OCI-LY3 (cell line): ENCODE data around the gene MED31.
A peak's percentile ranks its signal among the peaks of the same experiment; 100 is the strongest.
"Not testable (repeated sequence)": the region's sequence is repeated elsewhere in the genome, so short reads cannot be mapped to it uniquely, and the experiment has no call there.

Experiments
- H2AFZ ChIP-seq: fragments of 200-600, 300-600 bp; shearing (Covaris generic); 2 replicates; pipeline ENCODE4 v1.6.0; 2014; ENCODE audit warnings: antibody characterized with exemption, low read depth, low read length
- H3K27ac ChIP-seq: fragments of 200-600, 300-600 bp; sonication (generic); 2 replicates; pipeline ENCODE4 v1.5.1; 2014; ENCODE audit warnings: mild to moderate bottlenecking, low read length, moderate library complexity, mixed read lengths
- H3K27me3 ChIP-seq: fragments of 200-600, 300-600 bp; sonication (generic); 2 replicates; pipeline ENCODE4 v1.6.1; 2014; ENCODE audit warnings: low read depth, low read length, mixed read lengths
- H3K36me3 ChIP-seq: fragments of 200-600, 300-600 bp; sonication (generic); replicated peaks from 2 replicates; pipeline ENCODE3; 2014; ENCODE audit warnings: low read depth, low read length, mixed read lengths
- H3K4me1 ChIP-seq: fragments of 300-600, 200-600 bp; sonication (generic); 2 replicates; pipeline ENCODE4 v1.6.1; 2014; ENCODE audit warnings: low read length, mixed read lengths
- H3K4me2 ChIP-seq: fragments of 200-600, 300-600 bp; sonication (generic); 2 replicates; pipeline ENCODE4 v1.6.1; 2014; ENCODE audit warnings: low read length, mixed read lengths
- H3K4me3 ChIP-seq: fragments of 300-600, 200-600 bp; sonication (generic); 2 replicates; pipeline ENCODE4 v1.5.1; 2014; ENCODE audit warnings: antibody characterized with exemption, mild to moderate bottlenecking, low read length, moderate library complexity
- H3K79me2 ChIP-seq: fragments of 300-600, 200-600 bp; shearing (Covaris generic); 2 replicates; pipeline ENCODE4 v1.6.1; 2014; ENCODE audit warnings: mild to moderate bottlenecking, low read length, mixed read lengths
- H3K9ac ChIP-seq: fragments of 300-600, 200-600 bp; shearing (Covaris generic); 2 replicates; pipeline ENCODE4 v1.6.0; 2014; ENCODE audit warnings: mild to moderate bottlenecking, low read length, moderate library complexity
- H3K9me3 ChIP-seq: fragments of 200-600, 300-600 bp; shearing (Covaris generic); 2 replicates; pipeline ENCODE4 v1.6.1; 2014; ENCODE audit warnings: low read length, mixed read lengths; ENCODE audit not compliant: insufficient read depth
- H4K20me1 ChIP-seq: fragments of 200-600, 300-600 bp; sonication (generic); 2 replicates; pipeline ENCODE4 v1.6.1; 2016; ENCODE audit warnings: low read length, mixed read lengths; ENCODE audit not compliant: insufficient read depth
- CTCF ChIP-seq: fragments of 200-600, 300-600 bp; sonication (generic); IDR thresholded peaks from 2 replicates; pipeline ENCODE4 v1.5.1; 2014; ENCODE audit warnings: antibody characterized with exemption, low read length, low read depth
- EZH2phosphoT487 ChIP-seq: fragments of 200-600 bp; shearing (Covaris generic); IDR thresholded peaks from 2 replicates; pipeline ENCODE4 v1.6.1; 2018; ENCODE audit warnings: antibody characterized with exemption, mixed run types, low read depth

MED31 gene

DNA sequence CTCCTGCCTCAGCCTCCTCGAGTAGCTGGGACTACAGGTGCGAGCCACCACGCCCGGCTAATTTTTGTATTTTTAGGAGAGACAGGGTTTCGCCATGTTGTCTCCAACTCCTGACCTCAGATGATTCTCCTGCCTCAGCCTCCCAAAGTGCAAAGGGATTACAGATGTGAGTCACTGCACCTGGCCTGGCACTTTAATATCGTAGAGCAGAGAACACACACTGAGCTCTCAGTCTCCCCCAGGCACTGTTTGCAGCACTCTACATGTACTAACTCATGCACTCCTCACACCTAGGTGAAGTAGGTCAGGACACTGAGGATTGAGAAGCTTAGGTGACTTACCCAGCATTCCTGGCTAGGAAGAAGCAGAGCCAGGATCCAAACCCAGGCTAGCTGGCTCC lies 15.2 kb upstream of the MED31 start:
- H3K27me3 ChIP-seq, result no peaks in the 10 kb centered on the region
- no peak overlapping the region for H3K27ac ChIP-seq
- no peak for TF ChIP-seq EZH2phosphoT487
- H3K36me3 ChIP-seq, result no peaks in the 10 kb centered on the region
- no peak overlapping the region for H3K9ac ChIP-seq
- H3K4me1 ChIP-seq, result peaks cover 2% of the 10 kb centered on the region
- no peaks in the 10 kb centered on the region for H3K9me3 ChIP-seq
- H3K4me3 ChIP-seq, result no peak overlapping the region
- H3K4me2 ChIP-seq, result no peak overlapping the region
- H3K79me2 ChIP-seq, result no peaks in the 10 kb centered on the region
- no peaks in the 10 kb centered on the region for H4K20me1 ChIP-seq
- H2AFZ ChIP-seq, result no peak overlapping the region

- Histone ChIP-seq H4K20me1 (no peaks in the 10 kb centered on the region), H3K27ac (no peak overlapping the region), H3K4me1 (peaks cover 7% of the 10 kb centered on the region), H3K4me3 (no peak overlapping the region), H2AFZ (no peak overlapping the region), H3K79me2 (no peaks in the 10 kb centered on the region), H3K27me3 (no peaks in the 10 kb centered on the region), H3K36me3 (no peaks in the 10 kb centered on the region), H3K9ac (no peak overlapping the region), H3K9me3 (no peaks in the 10 kb centered on the region), H3K4me2 (peak overlapping the region; percentile 12; the same call in 1 of the 2 replicates)
- TF ChIP-seq EZH2phosphoT487 (no peak), CTCF (peak; percentile 70)
Measured at GRCh38 chr17:6666077-6666521, 14.7 kb upstream of the MED31 start.

DNA sequence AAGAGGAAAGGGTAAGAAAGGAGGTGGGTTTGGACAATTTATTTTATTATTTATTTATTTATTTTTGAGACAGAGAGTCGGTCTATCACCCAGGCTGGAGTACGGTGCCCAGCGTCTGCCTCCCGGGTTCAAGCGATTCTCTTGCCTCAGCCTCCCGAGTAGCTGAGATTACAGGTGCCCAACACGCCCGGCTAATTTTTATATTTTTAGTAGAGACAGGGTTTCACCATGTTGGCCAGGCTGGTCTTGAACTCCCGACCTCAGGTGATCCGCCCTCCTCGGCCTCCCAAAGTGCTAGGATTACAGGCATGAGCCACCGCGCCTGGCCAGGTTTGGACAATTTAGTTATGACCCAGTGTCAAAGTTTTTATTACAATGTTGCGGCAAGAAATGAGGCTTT lies 11.8 kb upstream of the MED31 start:
- H3K4me1 ChIP-seq, result peaks cover 17% of the 10 kb centered on the region
- H3K36me3 ChIP-seq, H3K9me3 ChIP-seq, H3K79me2 ChIP-seq, H3K4me3 ChIP-seq, H3K9ac ChIP-seq, H3K27ac ChIP-seq, H4K20me1 ChIP-seq, H2AFZ ChIP-seq, H3K27me3 ChIP-seq, H3K4me2 ChIP-seq: not testable (repeated sequence)

GRCh38 chr17:6661464-6661848 lies 10.1 kb upstream of the MED31 start:
- no peak for TF ChIP-seq CTCF
- no peak for TF ChIP-seq EZH2phosphoT487
- Histone ChIP-seq H3K27ac (no peak overlapping the region), H3K79me2 (peaks cover 4% of the 10 kb centered on the region; the same call in 1 of the 2 replicates), H3K4me2 (peak overlapping the region; percentile 81), H3K36me3 (no peaks in the 10 kb centered on the region), H3K4me1 (peaks cover 17% of the 10 kb centered on the region), H2AFZ (no peak overlapping the region), H3K9ac (no peak overlapping the region), H3K4me3 (peak overlapping the region; percentile 56; the same call in 1 of the 2 replicates), H3K9me3 (no peaks in the 10 kb centered on the region), H3K27me3 (no peaks in the 10 kb centered on the region), H4K20me1 (no peaks in the 10 kb centered on the region)

GRCh38 chr17:6660805-6661463 lies 9.5 kb upstream of the MED31 start:
- peak overlapping the region; percentile 63 for H3K27ac ChIP-seq
- no peaks in the 10 kb centered on the region for H3K9me3 ChIP-seq
- H4K20me1 ChIP-seq, result no peaks in the 10 kb centered on the region
- H3K4me1 ChIP-seq, result peaks cover 17% of the 10 kb centered on the region
- peaks cover 4% of the 10 kb centered on the region; the same call in 1 of the 2 replicates for H3K79me2 ChIP-seq
- no peak overlapping the region for H2AFZ ChIP-seq
- TF ChIP-seq EZH2phosphoT487 (no peak), CTCF (no peak)
- H3K27me3 ChIP-seq, result no peaks in the 10 kb centered on the region
- peak overlapping the region; percentile 81 for H3K4me2 ChIP-seq
- H3K36me3 ChIP-seq, result no peaks in the 10 kb centered on the region
- peak overlapping the region; percentile 24; the same call in 1 of the 2 replicates for H3K9ac ChIP-seq
- peak overlapping the region; percentile 59 for H3K4me3 ChIP-seq
